NOMO-1 treated with dmso at 0.1 percent for 144 hours (cell line): Measurements from ENCODE around the gene MCCC2.
"Not testable (repeated sequence)": the region's sequence is repeated elsewhere in the genome, so short reads cannot be mapped to it uniquely, and the experiment has no call there.

ENCODE experiments used
- DNase-seq: peaks from one replicate; lab custom pipeline; 2025; ENCODE audit not compliant: unreplicated experiment; lab: John Stamatoyannopoulos, UW

The MCCC2 gene

DNA sequence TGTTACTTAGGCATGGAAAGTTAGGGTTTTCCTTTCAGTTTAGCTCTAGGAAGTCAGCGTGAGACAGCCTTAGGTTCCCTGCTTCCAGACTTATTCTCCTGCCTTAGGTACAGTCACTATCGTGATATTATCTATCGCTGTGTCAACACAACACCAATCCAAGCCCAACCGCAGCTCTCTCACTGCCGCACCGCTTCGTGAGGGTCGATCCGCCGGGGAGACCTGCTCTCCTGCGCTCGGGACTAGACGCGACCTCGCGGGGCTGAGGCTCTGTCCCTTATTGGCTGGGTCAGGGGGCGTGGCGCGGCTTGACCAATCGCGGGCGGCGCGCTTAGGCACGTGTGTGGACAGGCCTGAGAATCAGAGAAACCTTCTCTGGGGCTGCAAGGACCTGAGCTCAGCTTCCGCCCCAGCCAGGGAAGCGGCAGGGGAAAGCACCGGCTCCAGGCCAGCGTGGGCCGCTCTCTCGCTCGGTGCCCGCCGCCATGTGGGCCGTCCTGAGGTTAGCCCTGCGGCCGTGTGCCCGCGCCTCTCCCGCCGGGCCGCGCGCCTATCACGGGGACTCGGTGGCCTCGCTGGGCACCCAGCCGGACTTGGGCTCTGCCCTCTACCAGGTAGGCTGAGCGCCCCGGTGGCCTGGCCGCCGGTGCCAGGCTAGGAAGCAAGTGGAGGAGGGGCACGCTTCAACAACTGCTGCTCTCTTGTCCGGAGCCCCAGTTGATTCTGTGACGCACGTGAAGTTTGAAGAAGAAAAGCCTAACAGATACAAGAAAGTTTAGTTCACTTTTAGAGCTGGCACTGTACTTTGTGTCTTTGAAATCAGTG lies at the start of gene MCCC2:
Gene MCCC2, plus strand, starts transcription at position 400 of the 825 bp plus-strand sequence. Its CDS starts 86 bp downstream, at position 486.
- DNase-seq, result peak; percentile 96

DNA sequence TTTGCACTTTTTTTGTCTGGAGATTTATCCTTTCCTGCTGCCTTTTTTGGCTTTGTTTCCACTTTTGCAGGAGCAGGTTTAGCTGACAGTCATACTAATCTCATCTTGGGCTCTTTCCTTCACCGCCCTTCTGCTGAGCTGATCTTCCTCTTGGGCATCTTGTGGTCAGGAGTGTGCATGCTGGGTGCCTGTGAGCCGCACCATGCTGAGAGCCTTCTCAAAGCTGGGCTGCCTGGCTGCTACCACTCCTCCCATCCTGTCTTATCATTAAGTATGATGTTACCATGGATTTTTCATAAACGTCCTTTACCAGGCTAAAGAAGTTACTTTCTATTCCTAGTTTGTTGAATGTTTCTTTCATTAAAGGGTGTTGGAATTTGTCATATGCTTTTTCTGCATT lies 49.5 kb upstream of the MCCC2 start:
- DNase-seq, result no peak

DNA sequence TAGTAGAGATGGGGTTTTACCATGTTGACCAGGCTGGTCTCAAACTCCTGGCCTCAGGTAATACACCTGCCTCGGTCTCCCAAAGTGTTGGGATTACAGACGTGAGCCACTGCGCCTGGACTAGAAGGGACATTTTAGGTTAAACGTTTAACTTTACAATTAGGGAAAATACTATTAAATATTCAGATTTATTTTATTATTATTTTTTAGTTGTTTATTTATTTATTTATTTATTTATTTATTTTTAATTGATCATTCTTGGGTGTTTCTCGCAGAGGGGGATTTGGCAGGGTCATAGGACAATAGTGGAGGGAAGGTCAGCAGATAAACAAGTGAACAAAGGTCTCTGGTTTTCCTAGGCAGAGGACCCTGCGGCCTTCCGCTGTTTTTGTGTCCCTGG lies 36.3 kb upstream of the MCCC2 start:
- not testable (repeated sequence) for DNase-seq

DNA sequence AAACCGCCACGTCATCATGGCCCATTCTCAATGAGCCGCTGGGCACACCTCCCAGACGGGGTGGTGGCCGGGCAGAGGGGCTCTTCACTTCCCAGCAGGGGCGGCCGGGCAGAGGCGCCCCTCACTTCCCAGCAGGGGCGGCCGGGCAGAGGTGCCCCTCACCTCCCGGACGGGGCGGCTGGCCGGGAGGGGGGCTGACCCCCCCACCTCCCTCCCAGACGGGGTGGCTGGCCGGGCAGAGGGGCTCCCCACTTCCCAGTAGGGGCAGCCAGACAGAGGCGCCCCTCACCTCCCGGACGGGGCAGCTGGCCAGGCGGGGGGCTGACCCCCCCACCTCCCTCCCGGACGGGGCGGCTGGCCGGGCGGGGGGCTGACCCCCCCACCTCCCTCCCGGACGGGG lies 35.6 kb upstream of the MCCC2 start:
- DNase-seq, result not testable (repeated sequence)

DNA sequence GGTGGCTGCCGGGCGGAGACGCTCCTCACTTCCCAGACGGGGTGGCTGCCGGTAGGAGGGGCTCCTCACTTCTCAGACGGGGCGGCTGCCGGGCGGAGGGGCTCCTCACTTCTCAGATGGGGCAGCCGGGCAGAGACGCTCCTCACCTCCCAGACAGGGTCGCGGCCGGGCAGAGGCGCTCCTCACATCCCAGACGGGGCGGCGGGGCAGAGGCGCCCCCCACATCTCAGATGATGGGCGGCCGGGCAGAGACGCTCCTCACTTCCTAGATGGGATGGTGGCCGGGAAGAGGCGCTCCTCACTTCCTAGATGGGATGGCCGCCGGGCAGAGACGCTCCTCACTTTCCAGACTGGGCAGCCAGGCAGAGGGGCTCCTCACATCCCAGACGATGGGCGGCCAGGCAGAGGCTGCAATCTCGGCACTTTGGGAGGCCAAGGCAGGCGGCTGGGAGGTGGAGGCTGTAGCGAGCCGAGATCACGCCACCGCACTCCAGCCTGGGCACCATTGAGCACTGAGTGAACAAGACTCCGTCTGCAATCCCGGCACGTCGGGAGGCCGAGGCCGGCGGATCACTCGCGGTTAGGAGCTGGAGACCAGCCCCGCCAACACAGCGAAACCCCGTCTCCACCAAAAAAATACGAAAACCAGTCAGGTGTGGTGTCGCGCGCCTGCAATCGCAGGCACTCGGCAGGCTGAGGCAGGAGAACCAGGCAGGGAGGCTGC lies 35.0 kb upstream of the MCCC2 start:
- DNase-seq, result not testable (repeated sequence)

DNA sequence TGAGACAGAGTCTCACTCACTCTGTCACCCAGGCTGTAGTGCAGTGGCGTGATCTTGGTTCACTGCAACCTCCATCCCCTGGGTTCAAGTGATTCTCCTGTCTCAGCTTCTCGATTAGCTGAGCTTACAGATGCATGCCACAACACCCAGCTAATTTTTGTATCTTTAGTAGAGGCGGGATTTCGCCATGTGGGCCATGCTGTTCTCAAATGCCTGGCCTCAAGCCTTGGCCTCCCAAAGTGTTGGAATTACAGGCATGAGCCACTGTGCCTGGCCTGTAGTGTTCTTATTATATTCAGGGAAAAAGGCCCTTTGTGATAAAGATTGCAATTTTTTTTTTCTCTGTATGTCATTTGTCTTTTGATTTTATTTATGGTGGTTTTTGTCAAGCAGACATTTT lies 24.0 kb upstream of the MCCC2 start:
- DNase-seq, result no peak

DNA sequence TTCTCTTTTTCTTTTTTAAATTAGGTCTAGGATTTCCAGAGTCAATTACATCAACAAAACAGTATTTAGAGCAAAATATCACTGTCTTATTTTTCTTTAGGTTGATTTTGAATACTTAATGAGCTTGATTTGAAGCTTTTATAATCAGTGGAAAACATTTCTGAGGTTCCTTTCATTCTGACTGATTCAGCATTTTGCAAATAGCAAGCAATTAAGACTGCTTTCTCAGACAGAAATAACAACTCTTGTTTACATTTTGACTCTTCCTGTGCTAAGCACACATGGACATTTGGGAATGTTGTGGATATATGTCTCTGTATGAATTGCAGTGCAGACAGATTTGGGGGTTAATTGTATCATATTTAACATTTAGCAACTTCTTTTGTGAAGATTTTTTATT lies 22.2 kb upstream of the MCCC2 start:
- no peak for DNase-seq

DNA sequence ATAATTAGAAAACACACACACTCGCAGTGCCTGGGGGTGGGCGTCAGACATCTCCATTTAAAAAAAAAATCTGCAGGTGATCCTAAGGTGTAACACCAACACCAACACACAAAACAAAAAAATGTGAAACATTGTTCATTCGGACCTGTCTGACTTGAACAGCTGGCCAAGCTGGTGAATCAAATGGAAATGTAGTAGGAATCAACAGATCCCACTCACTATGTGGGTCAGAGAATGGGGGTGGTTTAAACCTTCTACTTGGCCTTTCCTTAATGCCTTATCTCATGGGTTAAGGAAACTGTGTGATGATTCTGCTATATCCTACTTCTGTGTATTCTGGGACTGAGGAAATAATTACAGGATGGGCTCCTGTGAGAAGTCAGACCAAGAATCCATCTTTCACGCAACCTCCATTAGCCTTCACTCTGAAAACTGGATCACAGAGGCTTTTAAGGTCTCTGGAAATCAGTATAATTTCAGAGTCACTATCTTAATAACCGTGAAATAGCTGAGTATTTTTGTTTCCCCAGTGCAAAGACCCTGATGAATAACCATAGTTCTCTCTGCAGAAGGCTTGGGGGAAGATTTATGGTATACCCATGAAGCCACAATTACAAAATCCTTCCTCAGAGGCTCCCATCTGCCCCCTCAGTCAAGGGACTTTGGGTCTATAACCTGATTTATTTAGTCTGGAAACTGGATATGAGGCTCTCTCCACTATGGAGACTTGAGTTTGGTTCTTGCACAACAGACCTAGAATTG lies 17.2 kb upstream of the MCCC2 start:
- DNase-seq, result no peak

DNA sequence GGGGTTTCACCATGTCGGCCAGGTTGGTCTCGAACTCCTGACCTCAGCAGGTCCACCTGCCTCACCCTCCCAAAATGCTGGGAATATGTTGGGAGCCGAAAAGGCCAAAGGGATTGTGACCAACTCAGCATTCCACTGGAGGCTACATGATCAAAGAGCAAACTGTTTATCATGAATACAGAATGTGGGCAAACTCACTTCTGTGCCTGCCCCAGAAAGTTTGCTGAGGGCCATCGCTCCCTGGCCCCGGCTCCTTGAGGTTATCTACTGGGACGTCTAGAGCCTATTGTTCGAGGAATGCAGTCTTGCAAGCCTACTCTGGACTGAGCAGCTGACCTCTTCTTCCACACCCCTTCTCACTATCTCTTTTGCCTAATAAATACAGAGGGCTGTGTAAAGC lies 15.3 kb upstream of the MCCC2 start:
- not testable (repeated sequence) for DNase-seq

DNA sequence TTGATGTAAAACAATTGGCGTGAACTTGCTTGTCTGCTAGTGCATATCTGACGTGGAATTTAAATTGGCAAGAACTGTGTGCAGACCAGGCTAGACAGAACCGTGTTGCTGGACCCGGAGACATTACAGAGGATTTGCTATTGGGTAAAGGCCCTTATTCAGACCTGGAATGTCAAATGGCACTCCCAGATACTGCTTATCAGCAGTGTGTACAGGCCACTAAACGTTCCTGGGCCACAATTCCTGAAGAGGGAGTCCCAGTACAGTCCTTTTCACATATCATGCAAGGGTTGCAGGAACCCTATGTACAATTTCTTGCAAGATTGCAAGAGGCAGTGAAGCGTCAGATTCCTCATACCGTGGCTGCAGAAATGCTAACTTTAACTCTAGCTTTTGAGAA lies 13.5 kb upstream of the MCCC2 start:
- DNase-seq, result no peak

DNA sequence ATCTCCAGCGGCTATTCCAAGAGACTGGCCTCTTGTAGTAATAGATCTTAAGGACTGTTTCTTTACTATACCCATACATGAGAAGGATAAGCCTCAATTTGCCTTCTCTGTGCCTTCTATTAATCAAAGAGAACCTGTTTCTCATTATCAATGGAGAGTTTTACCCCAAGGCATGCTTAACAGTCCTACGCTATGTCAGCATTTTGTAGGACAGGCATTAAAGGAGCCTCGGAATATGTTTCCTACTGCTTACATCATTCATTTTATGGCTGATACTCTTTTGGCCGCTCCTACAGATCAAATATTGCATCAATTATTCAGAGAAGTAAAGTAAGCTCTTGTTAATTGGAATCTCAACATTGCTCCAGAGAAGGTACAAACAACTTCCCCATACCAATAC lies 11.6 kb upstream of the MCCC2 start:
- not testable (repeated sequence) for DNase-seq

DNA sequence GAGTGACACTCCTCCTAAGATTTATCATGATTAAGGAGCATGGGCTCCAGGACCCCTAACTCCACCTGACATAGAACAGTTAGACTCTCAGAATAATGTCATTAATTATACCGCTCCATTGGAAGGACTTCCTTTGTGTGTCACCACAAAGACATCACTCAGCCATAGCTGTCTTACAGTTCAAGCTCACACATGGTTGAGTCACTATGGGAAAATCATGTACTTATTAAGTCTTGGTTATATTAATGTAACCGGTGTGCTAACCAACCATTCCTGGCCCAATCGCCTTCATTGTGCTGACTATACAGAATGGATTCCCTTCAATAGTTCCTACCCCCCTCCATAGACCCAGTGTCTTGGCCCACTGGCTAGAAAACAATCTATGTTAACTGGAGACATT lies 10.9 kb upstream of the MCCC2 start:
- DNase-seq, result no peak

DNA sequence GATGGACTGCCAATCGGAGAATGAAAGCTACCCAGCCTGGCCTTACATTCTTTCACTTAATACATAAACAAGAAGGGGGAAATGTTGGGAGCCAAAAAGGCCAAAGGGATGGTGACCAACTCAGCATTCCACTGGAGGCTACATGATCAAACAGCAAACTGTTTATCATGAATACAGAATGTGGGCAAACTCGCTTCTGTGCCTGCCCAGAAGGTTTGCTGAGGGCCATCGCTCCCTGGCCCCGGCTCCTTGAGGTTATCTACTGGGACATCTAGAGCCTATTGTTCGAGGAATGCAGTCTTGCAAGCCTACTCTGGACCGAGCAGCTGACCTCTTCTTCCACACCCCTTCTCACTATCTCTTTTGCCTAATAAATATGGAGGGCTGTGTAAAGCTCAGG lies 9.3 kb upstream of the MCCC2 start:
- DNase-seq, result not testable (repeated sequence)

DNA sequence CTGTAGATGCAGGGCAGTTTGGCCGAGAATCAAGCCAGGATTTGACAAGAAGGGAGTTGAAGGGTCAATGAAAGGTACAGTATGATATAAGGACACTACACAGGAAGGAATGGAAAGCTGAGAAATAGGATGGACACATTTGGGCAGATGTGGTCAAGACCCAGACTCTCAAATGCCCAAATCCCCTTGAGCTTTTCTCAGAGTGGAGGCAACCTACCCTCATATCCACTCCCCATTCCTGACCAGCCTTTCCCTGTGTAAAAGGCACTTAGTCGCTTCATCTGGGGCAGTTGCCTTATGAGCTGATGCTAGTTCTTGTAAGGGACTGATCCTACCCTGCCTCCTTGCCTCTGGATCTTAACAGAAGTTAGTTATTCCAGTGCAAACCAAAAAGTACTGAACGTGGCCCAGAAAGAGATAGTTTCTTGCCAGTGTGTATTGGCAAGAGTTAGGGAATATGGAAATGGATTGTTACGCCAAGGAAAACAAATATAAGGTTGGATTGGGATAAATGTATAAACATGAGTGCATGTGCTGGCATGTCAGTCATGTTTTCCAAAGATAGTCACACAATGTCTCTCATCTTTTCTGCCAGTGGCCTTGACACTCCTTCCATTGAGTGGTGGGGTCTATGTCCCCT lies 4.1 kb upstream of the MCCC2 start:
- DNase-seq, result no peak

DNA sequence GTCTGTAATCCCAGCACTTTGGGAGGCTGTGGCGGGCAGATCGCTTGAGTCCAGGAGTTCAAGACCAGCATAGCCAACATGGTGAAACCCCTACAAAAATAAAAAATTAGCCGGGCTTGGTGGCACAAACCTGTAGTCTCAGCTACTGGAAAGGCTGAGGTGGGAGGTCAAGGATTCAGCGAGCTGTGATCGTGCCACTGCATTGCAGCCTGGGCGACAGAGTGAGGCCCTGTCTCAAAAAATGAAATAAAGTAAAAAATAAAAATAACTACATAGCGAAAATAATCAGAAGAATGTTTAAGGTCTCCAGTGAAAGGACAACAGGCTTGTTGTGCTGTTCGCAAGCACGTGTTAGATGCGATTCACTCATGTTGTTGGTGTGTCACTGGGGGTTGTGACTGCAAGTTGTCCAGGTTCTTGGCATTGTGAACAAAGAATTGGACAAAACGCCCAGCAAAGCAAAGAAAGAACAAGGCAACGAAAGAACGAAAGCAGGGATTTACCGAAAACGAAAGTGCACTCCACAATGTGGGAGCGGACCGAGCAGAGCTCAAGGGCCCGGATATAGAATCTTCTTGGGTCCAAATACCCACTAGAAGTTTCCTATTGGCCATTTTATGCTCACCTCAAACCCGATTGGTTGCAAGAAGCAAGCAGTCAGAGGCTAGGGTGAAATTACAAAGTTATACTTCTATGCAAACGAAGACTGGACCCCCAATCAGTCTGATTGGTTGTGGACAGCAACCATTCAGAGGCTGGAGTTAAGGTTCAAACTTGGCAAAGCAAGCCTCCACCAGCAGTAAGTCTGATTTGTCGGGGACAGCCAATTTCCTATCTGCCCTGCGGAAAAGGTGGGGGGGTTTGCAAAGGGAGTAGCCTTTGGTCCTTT lies 844 bp upstream of the MCCC2 start:
- DNase-seq, result no peak

DNA sequence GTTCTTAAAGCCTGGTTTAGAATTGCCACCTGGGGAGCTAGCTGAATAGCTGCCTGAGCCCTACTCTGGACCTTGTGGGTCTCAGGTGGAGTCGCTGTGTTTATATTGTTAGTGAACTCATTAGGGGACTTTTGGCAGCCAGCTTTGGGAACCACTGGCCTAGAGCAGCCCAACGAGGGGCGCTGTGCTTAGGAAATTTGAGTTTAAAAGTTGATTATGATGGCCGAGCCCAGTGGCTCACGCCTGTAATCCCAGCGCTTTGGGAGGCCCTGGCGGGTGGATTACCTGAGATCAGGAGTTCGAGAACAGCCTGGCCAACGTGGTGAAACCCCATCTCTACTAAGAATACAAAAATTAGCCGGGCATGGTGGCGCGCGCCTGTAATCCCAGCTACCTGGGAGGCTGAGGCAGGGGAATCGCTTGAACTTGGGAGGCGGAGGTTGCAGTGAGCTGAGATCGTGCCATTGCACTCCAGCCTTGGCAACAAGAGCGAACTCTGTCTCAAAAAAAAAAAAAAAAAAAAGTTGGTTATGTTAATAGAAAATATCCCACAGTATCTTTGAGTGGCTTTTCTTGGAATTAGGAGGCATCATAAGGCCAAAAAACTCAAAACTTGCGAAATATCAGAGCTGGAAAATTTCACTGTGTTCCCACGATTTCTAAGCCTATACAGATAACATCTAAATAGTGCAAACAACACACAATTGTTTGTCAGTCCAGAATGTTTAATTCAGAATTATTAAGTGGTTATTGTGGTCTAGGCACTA lies 809 bp downstream of the MCCC2 start:
- DNase-seq, result no peak

DNA sequence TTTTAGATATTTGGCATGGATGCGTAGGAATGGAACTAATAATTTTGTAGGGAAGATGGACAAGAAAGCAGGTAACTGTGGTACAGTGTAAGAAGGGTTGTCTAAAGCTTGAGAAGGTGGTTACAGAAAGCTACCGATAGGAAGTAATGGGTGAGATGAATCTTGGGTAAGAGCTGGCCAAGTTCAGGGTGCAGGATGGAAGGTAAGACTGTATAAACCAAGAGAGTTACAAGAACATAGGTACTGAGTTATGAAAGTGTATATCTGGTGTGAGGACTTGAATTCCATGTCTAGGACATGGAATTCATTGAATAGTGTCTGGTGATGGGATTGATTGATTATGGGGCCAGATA lies 1.4 kb downstream of the MCCC2 start:
- no peak for DNase-seq

DNA sequence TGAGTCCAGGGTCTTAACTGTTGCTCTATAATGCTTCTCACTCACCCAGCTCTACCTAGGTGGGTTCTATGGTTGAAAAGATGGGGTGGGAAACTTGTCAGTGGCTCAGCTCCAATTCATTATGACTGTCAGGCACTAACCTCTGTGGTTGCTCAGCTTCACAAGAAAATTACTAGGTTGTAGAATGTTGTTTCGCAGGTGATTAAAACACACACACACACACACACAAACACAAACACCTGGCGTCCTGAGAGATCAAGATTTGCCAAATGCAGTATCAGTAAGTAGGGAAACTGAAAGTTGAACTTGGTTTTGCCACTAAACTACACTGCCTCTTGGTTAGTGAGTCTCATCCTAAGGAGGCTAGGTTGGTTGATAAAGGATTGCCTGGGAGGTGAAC lies 2.8 kb downstream of the MCCC2 start:
- no peak for DNase-seq

DNA sequence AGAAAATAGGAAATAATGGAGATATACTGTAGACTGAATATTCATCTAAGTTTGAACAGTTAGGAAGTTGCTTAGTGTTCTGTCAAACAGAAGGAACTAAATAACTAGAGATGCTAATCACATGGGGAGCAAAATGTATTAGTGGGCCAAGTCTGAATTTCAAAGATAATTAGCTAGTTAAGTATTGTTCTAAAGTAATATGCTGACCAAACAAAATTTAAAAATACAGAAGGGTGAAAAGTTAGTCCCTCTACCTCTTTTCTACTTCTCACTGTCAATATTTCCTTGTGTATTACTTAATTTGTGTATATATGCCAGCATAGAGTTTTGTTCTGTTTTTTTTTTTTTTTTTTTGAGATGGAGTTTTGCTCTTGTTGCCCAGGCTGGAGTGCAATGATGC lies 4.0 kb downstream of the MCCC2 start:
- no peak for DNase-seq

DNA sequence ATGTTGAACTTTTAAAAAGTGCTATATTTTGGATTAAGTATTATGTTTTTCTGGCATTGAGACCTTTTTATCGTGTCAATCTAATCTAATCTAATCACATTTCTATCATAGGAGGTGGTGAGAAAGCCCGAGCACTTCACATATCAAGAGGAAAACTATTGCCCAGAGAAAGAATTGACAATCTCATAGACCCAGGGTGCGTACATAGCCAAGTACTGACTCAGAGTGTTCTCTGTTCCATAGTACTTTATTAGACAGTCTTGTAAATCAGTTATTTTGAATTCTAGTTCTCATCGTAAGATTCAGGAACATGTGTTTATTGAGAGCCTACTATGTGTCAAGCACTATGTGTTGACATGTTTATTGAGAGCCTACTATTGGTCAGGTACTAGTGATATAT lies 9.0 kb downstream of the MCCC2 start:
- DNase-seq, result no peak
